Measurements from ENCODE around the gene ULK2. TPM values are rescaled to one million over a fixed set of nuclear protein-coding genes. Genes with fewer than 3 reads are reported as not detected.

ULK2 gene
- total and polyA plus RNA-seq, 2 of the 13 experiments (the other 11 are each of a cell fraction or from before 2014, with no cell fraction given), result 0.01 TPM; not detected in 1

DNA sequence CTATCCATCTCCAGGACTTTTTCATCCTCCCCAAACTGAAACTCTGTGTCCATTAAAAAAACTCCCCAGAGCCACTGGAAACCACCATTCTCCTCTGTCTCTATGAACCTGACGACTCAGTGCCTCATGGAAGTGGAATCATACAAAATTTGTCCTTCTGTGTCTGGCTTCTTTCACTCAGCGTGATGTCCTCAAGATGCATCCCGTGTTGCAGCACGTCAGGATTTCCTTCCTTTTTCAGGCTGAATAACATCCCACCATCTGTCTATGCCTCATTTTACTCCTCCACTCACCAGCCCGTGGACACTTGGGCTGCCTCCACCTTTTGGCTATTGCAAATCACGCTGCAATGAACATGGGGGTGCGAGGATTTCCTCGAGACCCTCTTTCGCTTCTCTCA is 107.0 kb downstream of the ULK2 start:
- CTCF ChIA-PET (ENCODE audit: low intra/inter-chr PET ratio, low total read pairs), result no interaction called here
- 61% methylated on average over 9 of the region's 9 CpGs for WGBS (ENCODE audit: low lambda C conversion rate)
- no peak overlapping the region for H3K27ac ChIP-seq (ENCODE audit: extremely low read length, insufficient read depth, low read length)

DNA sequence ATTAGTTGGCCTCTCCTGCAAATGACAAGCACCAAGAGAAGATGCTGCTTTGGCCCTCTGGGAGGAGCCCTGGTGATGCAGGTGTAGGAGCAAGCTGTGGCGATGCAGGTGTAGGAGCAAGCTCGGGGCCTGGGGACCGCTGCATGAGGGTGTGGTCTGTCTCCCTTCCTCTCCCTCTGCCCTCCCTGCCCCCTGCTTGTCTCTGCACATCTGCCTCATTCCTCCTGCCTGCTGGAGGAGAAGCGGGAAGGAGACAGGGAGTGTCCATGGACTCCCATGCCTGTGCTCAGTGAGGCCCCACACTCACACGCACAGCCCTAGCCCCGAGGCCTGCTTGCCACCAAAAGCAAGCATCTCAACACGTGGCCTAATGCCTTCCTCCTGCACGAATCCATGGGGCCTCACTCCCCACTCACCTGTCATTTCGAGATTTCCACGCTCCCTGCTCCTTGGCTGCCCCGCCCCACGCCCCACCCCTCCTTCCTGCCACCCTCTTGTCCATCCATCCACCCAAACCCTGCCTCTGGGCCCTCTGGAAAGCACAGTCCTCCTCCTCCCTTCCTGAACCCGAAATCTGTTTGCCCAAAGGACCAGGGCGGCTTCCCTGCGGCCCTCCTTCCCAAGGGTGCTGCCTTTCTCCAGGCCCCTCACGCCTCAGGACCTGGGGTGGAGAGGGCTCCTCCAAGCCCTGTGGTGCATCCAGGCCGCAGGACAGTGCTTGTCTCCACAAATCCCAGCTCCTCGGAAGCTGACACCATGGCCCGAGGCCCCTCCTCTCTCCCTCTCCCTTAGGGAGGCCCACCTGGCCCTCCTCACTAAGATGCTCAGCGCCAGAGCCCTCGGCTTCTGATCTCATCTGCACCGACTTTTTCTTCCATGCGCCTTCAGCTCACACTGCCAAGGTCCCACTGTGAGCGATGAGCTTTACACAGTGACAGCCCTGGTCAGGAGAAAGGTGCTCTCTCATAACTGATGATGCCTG is 107.9 kb downstream of the ULK2 start:
- ChIA-PET POLR2A (interaction anchor here (1.4 kb wide), 1 partner anchor 12 kb away, joined by 3 read pairs; the partner anchor contains the start of gene ALDH3A1), CTCF (ENCODE audit: low intra/inter-chr PET ratio, low total read pairs) (no interaction called here)
- no peak for TF ChIP-seq XRCC5 (optimal IDR thresholded peaks at IDR 0.05; ENCODE audit: low read length)
- TF ChIP-seq ZNF598 (CRISPR knock-in tag; IDR thresholded peaks at IDR 0.05; ENCODE audit: borderline replicate concordance), result no peak
- TF ChIP-seq KDM2A (CRISPR knock-in tag; IDR thresholded peaks at IDR 0.05; ENCODE audit: borderline replicate concordance, low read depth), result no peak
- no peak for TF ChIP-seq ZNF34 (CRISPR knock-in tag; IDR thresholded peaks at IDR 0.05; ENCODE audit: borderline replicate concordance)
- TF ChIP-seq MAFG (CRISPR knock-in tag; IDR thresholded peaks at IDR 0.05), result no peak
- no peak for TF ChIP-seq RFX1 (IDR thresholded peaks at IDR 0.05)
- no peak for TF ChIP-seq SOX13 (IDR thresholded peaks at IDR 0.05)
- TF ChIP-seq SOX13 (CRISPR knock-in tag; conservative IDR thresholded peaks at IDR 0.05 in 1 of 2, IDR thresholded peaks at IDR 0.05 in 1 of 2), result no peak
- TF ChIP-seq YEATS4 (CRISPR knock-in tag; IDR thresholded peaks at IDR 0.05; ENCODE audit: borderline replicate concordance), result no peak
- TF ChIP-seq, protein P1, sequence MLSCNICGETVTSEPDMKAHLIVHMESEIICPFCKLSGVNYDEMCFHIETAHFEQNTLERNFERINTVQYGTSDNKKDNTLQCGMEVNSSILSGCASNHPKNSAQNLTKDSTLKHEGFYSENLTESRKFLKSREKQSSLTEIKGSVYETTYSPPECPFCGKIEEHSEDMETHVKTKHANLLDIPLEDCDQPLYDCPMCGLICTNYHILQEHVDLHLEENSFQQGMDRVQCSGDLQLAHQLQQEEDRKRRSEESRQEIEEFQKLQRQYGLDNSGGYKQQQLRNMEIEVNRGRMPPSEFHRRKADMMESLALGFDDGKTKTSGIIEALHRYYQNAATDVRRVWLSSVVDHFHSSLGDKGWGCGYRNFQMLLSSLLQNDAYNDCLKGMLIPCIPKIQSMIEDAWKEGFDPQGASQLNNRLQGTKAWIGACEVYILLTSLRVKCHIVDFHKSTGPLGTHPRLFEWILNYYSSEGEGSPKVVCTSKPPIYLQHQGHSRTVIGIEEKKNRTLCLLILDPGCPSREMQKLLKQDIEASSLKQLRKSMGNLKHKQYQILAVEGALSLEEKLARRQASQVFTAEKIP (CRISPR knock-in tag; IDR thresholded peaks at IDR 0.05; ENCODE audit: borderline replicate concordance), result no peak

More for the DNA sequence above, 107.0 kb downstream of the ULK2 start:
- H4K20me1 ChIP-seq (ENCODE audit: insufficient read depth, low read length), result no peaks in the 10 kb centered on the region
- H3K4me3 ChIP-seq (replicated peaks in 1 of 3; ENCODE audit: insufficient read depth in 1 of 3, low read depth in 2 of 3, low read length in 3 of 3), result no peak overlapping the region
- FAIRE-seq, result no peak
- 0 out of 5 replicates have a peak, but pooled peaks cover 0 to 5% of the 10 kb centered on the region in 2 experiments for H3K27me3 ChIP-seq (ENCODE audit: control insufficient read depth in 1 of 2, insufficient read depth in 2 of 2, low read length in 2 of 2)
- peaks cover 22% of the 10 kb centered on the region for H3K4me1 ChIP-seq (ENCODE audit: insufficient read depth, low read length)
- H3K79me2 ChIP-seq (ENCODE audit: insufficient read depth, low read length), result no peaks in the 10 kb centered on the region
- no peaks in the 10 kb centered on the region for H3K9me3 ChIP-seq (ENCODE audit: low read length)
- no peak overlapping the region for H3K4me2 ChIP-seq (ENCODE audit: low read depth, low read length)
- in situ Hi-C loops (cut with HindIII; ENCODE audit: extremely low pct_ligation_motif_present, low pct_unique_long_range_greater_than_20kb), result loop anchor here (10.0 kb wide), 1 partner anchor 396 kb away; the partner anchor contains the start of gene B9D1
- no peak for DNase-seq (ENCODE audit: low spot score)
- H2AFZ ChIP-seq (ENCODE audit: low read length), result no peak overlapping the region
- TF ChIP-seq ZMYM4 (CRISPR knock-in tag; IDR thresholded peaks at IDR 0.05) (no peak), ZNF556 (CRISPR knock-in tag; IDR thresholded peaks at IDR 0.05; ENCODE audit: borderline replicate concordance) (no peak), SALL1 (CRISPR knock-in tag; IDR thresholded peaks at IDR 0.05) (no peak), ZNF460 (CRISPR knock-in tag; IDR thresholded peaks at IDR 0.05; ENCODE audit: borderline replicate concordance) (no peak)
- TF ChIP-seq, protein P2, sequence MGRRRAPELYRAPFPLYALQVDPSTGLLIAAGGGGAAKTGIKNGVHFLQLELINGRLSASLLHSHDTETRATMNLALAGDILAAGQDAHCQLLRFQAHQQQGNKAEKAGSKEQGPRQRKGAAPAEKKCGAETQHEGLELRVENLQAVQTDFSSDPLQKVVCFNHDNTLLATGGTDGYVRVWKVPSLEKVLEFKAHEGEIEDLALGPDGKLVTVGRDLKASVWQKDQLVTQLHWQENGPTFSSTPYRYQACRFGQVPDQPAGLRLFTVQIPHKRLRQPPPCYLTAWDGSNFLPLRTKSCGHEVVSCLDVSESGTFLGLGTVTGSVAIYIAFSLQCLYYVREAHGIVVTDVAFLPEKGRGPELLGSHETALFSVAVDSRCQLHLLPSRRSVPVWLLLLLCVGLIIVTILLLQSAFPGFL (CRISPR knock-in tag; IDR thresholded peaks at IDR 0.05), result no peak
- H3K36me3 ChIP-seq (replicated peaks in 1 of 2; ENCODE audit: control insufficient read depth in 1 of 2, insufficient read depth in 2 of 2, low read length in 2 of 2), result no peaks in the 10 kb centered on the region
- intact Hi-C loops (cut with micrococcal nuclease; ENCODE audit: unreplicated experiment), result loop anchor here (5.0 to 10.0 kb wide), 2 partner anchors 43 to 116 kb away; partner anchors contain the start of genes ALDH3A2 and SLC47A2
- H3K9ac ChIP-seq (ENCODE audit: insufficient read depth, low read depth, low read length), result no peak overlapping the region
- POLR2A ChIA-PET, result interaction anchor here (1.4 kb wide), 1 partner anchor 13 kb away, joined by 3 read pairs; the partner anchor contains the start of gene ALDH3A1
- BruUV-seq (replicated peaks), result no TSS peak
- ATAC-seq, result no peak

More for the DNA sequence above, 107.9 kb downstream of the ULK2 start:
- DNase-seq (ENCODE audit: low spot score), result no peak
- Histone ChIP-seq H3K27ac (ENCODE audit: extremely low read length, insufficient read depth, low read length) (no peak overlapping the region), H4K20me1 (ENCODE audit: insufficient read depth, low read length) (no peaks in the 10 kb centered on the region), H3K4me1 (ENCODE audit: insufficient read depth, low read length) (peaks cover 22% of the 10 kb centered on the region), H3K4me3 (replicated peaks in 1 of 3; ENCODE audit: insufficient read depth in 1 of 3, low read depth in 2 of 3, low read length in 3 of 3) (no peak overlapping the region), H3K4me2 (ENCODE audit: low read depth, low read length) (no peak overlapping the region), H3K9ac (ENCODE audit: insufficient read depth, low read depth, low read length) (no peak overlapping the region), H3K36me3 (replicated peaks in 1 of 2; ENCODE audit: control insufficient read depth in 1 of 2, insufficient read depth in 2 of 2, low read length in 2 of 2) (no peaks in the 10 kb centered on the region), H3K9me3 (ENCODE audit: low read length) (no peaks in the 10 kb centered on the region), H2AFZ (ENCODE audit: low read length) (no peak overlapping the region), H3K79me2 (ENCODE audit: insufficient read depth, low read length) (no peaks in the 10 kb centered on the region), H3K27me3 (ENCODE audit: control insufficient read depth in 1 of 2, insufficient read depth in 2 of 2, low read length in 2 of 2) (0 out of 5 replicates have a peak, but pooled peaks cover 0 to 5% of the 10 kb centered on the region in 2 experiments)
- intact Hi-C loops (cut with micrococcal nuclease; ENCODE audit: unreplicated experiment), result loop anchor here (5.0 to 10.0 kb wide), 2 partner anchors 43 to 115 kb away; partner anchors contain the start of genes ALDH3A2 and SLC47A2
- no peak for ATAC-seq
- no TSS peak for BruUV-seq (replicated peaks)
- in situ Hi-C loops (cut with HindIII; ENCODE audit: extremely low pct_ligation_motif_present, low pct_unique_long_range_greater_than_20kb), result loop anchor here (10.0 kb wide), 1 partner anchor 395 kb away; the partner anchor contains the start of gene B9D1
- no peak for FAIRE-seq
- 66% methylated on average over 24 of the region's 24 CpGs for WGBS (ENCODE audit: low lambda C conversion rate)

All from HepG2 (cell line).